Endodermal cell (in vitro differentiated cells): ENCODE measurements around the gene RUNX1. TPM values are rescaled to one million over a fixed set of nuclear protein-coding genes. Genes with fewer than 3 reads are reported as not detected.

ENCODE experiments used
- DNase-seq: peaks from one replicate; pipeline ENCODE4 v3.0.0-alpha.2; 2017
- H3K27ac ChIP-seq: 2 replicates; pipeline ENCODE4 v1.5.1; 2013; ENCODE audit warnings: mild to moderate bottlenecking, low read depth, low read length, moderate library complexity
- H3K27me3 ChIP-seq: 2 replicates; pipeline ENCODE4 v1.6.1; 2013; ENCODE audit warnings: mild to moderate bottlenecking, low read length, moderate library complexity; ENCODE audit not compliant: insufficient read depth, control insufficient read depth, poor library complexity, severe bottlenecking
- H3K36me3 ChIP-seq: 2 replicates; pipeline ENCODE4 v1.7.0; 2013; ENCODE audit warnings: mild to moderate bottlenecking, low read length, moderate library complexity; ENCODE audit not compliant: control insufficient read depth, insufficient read depth
- H3K4me1 ChIP-seq: one replicate; pipeline ENCODE4 v1.7.0; 2013; ENCODE audit warnings: low read length; ENCODE audit not compliant: control insufficient read depth, insufficient read depth
- H3K4me3 ChIP-seq: 2 replicates; pipeline ENCODE4 v1.5.1; 2013; ENCODE audit warnings: mild to moderate bottlenecking, low read length, moderate library complexity
- H3K9ac ChIP-seq: 2 replicates; pipeline ENCODE4 v1.6.1; 2013; ENCODE audit warnings: mild to moderate bottlenecking, low read length, moderate library complexity; ENCODE audit not compliant: poor library complexity, severe bottlenecking; ENCODE audit errors: extremely low read depth
- H3K9me3 ChIP-seq: 2 replicates; pipeline ENCODE4 v1.6.1; 2013; ENCODE audit warnings: mild to moderate bottlenecking, low read length, moderate library complexity; ENCODE audit not compliant: control insufficient read depth
- H3K27ac Mint-ChIP-seq: 2 replicates; pipeline ENCODE4 v1.8.0; 2020; ENCODE audit warnings: mixed read lengths
- H3K27me3 Mint-ChIP-seq: 2 replicates; pipeline ENCODE4 v1.8.0; 2021; ENCODE audit warnings: mild to moderate bottlenecking, mixed read lengths; ENCODE audit not compliant: insufficient read depth
- H3K36me3 Mint-ChIP-seq: 2 replicates; pipeline ENCODE4 v1.8.0; 2020; ENCODE audit warnings: low read depth, mixed read lengths
- H3K4me1 Mint-ChIP-seq: 2 replicates; pipeline ENCODE4 v1.8.0; 2020; ENCODE audit warnings: mixed read lengths
- H3K4me3 Mint-ChIP-seq: 2 replicates; pipeline ENCODE4 v1.8.0; 2020; ENCODE audit warnings: mild to moderate bottlenecking, moderate library complexity, mixed read lengths
- H3K9me3 Mint-ChIP-seq: 2 replicates; pipeline ENCODE4 v1.8.0; 2020; ENCODE audit warnings: mild to moderate bottlenecking, mixed read lengths
- WGBS, 2 experiments: methylation state at CpG; one replicate each; pipeline versions ENCODE4 v1.1.5 to v1.1.7; 2013; ENCODE audit warnings: missing lambda C conversion rate in 2 of 2, mixed read lengths in 1 of 2; ENCODE audit not compliant: insufficient coverage in 1 of 2, insufficient read length in 1 of 2; 5-methylcytosine and 5-hydroxymethylcytosine counted together
- total RNA-seq, 2 donors: library from RNA; stranded (reverse); fragmentation: NEBNext Ultra II Directional in 1 of 2; extraction: Animal tissue kit (Norgen Biotek cat#: 25700) in 1 of 2; gene quantifications; 2 replicates in 1 of 2; 3 replicates in 1 of 2; pipeline ENCODE4 v1.2.1, GENCODE V29; 2021
- TF ChIP-seq, protein P1 (sequence below): fragments of 200-600 bp; sonication (generic); conservative IDR thresholded peaks from 2 replicates; pipeline ENCODE4 v1.5.0; 2021; ENCODE audit warnings: antibody characterized with exemption, mild to moderate bottlenecking

The RUNX1 gene
- total RNA-seq, 2 donors from 2014 or later: 0.31 to 2.8 TPM

DNA sequence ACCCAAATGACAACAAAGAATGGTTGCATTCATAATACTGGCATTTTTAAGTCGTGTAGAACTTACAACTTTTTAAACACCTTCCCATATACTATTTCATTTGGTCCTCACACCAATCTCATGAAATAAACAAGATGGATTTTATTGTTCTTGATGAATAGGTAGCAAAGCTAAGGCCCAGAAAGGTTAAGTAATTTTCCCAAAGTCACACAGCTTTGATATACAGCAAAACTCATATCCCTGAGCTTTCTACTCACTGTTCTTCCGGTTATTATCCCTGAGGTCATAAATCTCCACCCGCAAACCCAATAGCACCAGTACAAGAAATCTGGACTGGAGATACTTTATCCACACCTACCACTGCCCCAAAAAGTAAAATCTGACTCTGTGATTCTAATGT lies 186.2 kb downstream of the RUNX1 start:
- no peaks in the 10 kb centered on the region for H3K9me3 ChIP-seq
- peaks cover 38% of the 10 kb centered on the region for H3K27me3 Mint-ChIP-seq
- no peaks in the 10 kb centered on the region for H3K36me3 ChIP-seq
- WGBS, 2 experiments: 83 to 87% methylated on average over 1 to 3 of the region's 3 CpGs
- H3K4me1 ChIP-seq: peaks cover 8% of the 10 kb centered on the region
- no peaks in the 10 kb centered on the region for H3K9me3 Mint-ChIP-seq
- no peak overlapping the region for H3K4me3 ChIP-seq
- H3K4me1 Mint-ChIP-seq: peaks cover 15% of the 10 kb centered on the region
- no peak overlapping the region for H3K27ac ChIP-seq
- TF ChIP-seq, protein P1, sequence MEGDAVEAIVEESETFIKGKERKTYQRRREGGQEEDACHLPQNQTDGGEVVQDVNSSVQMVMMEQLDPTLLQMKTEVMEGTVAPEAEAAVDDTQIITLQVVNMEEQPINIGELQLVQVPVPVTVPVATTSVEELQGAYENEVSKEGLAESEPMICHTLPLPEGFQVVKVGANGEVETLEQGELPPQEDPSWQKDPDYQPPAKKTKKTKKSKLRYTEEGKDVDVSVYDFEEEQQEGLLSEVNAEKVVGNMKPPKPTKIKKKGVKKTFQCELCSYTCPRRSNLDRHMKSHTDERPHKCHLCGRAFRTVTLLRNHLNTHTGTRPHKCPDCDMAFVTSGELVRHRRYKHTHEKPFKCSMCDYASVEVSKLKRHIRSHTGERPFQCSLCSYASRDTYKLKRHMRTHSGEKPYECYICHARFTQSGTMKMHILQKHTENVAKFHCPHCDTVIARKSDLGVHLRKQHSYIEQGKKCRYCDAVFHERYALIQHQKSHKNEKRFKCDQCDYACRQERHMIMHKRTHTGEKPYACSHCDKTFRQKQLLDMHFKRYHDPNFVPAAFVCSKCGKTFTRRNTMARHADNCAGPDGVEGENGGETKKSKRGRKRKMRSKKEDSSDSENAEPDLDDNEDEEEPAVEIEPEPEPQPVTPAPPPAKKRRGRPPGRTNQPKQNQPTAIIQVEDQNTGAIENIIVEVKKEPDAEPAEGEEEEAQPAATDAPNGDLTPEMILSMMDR: no peak
- H3K36me3 Mint-ChIP-seq: no peaks in the 10 kb centered on the region
- H3K9ac ChIP-seq: no peak overlapping the region
- DNase-seq: peak; percentile 9
- H3K4me3 Mint-ChIP-seq: no peak overlapping the region
- no peaks in the 10 kb centered on the region for H3K27me3 ChIP-seq
- no peak overlapping the region for H3K27ac Mint-ChIP-seq

DNA sequence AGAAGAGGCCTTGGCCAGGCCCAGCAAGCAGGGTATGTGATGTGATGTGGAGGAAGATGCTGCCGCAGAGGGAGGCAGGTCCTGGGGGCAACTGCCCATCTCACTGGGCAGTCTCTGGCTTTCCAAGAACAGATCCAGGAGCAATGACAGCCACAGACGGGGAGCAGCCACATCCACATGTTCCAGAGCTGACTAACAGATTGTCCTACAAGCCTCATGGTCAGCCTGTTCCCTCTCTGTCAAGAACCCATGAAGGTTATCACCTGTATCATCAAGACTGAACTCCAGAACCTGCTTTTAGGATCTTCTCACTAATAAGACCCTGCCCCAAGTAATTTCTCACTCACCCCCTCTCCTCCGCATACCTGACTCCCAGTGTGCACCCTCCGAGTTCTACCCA lies 187.8 kb downstream of the RUNX1 start:
- no peaks in the 10 kb centered on the region for H3K27me3 ChIP-seq
- H3K27me3 Mint-ChIP-seq: peaks cover 33% of the 10 kb centered on the region

DNA sequence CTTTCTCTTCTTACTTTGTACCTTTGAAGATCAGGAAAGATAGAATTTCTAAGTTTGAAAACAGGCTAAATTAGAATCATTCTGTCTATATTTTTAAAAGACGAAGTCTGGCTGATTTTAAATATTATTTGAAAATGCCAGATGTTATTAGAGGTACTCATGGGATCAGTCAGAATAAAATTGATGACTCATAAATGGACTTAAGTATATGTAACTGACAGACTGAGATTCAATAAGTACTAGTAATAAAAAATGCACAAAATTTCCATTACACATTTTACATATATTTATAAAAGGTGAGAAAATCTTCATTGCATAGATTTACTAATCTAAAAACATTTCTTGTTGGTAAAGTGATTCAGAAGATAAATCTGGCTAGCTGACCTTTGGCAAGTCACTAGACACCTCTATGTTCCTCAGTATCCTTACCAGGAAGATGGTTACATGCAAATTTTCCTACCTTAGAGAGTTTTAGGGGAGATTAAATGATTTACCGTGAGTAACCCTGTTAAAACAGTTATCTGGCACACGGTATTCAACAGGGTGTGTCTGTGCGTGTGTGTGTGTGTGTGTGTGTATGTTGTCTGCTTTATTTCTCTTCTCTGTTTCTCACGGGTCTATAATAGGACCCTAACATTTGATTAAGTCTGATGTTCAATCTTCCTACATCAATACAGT lies 189.0 kb downstream of the RUNX1 start:
- H3K27ac ChIP-seq: no peak overlapping the region
- TF ChIP-seq, protein P1: no peak
- H3K9me3 Mint-ChIP-seq: no peaks in the 10 kb centered on the region
- H3K4me1 ChIP-seq: no peaks in the 10 kb centered on the region
- no peaks in the 10 kb centered on the region for H3K9me3 ChIP-seq
- H3K27ac Mint-ChIP-seq: no peak overlapping the region
- H3K27me3 ChIP-seq: no peaks in the 10 kb centered on the region
- peaks cover 25% of the 10 kb centered on the region for H3K27me3 Mint-ChIP-seq
- peaks cover 5% of the 10 kb centered on the region for H3K4me1 Mint-ChIP-seq
- DNase-seq: no peak
- H3K4me3 ChIP-seq: no peak overlapping the region
- H3K9ac ChIP-seq: no peak overlapping the region
- no peaks in the 10 kb centered on the region for H3K36me3 ChIP-seq
- H3K36me3 Mint-ChIP-seq: no peaks in the 10 kb centered on the region
- H3K4me3 Mint-ChIP-seq: no peak overlapping the region
- 82 to 100% methylated on average over 1 to 5 of the region's 5 CpGs for WGBS, 2 experiments

More for the DNA sequence above, 187.8 kb downstream of the RUNX1 start:
- TF ChIP-seq, protein P1: no peak
- Histone ChIP-seq H3K4me1 (peaks cover 8% of the 10 kb centered on the region), H3K4me3 (no peak overlapping the region), H3K9ac (no peak overlapping the region), H3K36me3 (no peaks in the 10 kb centered on the region), H3K9me3 (no peaks in the 10 kb centered on the region), H3K27ac (no peak overlapping the region)
- Mint-ChIP-seq H3K27ac (no peak overlapping the region), H3K9me3 (no peaks in the 10 kb centered on the region), H3K4me1 (peaks cover 16% of the 10 kb centered on the region), H3K4me3 (no peak overlapping the region), H3K36me3 (no peaks in the 10 kb centered on the region)
- DNase-seq: no peak
- WGBS, 2 experiments: 78 to 90% methylated on average over 3 to 4 of the region's 4 CpGs
